Sigmoid colon (tissue), 7 donors: ENCODE measurements around the gene GIGYF2. TPM values are rescaled to one million over a fixed set of nuclear protein-coding genes. Genes with fewer than 3 reads are reported as not detected.

Experiments used
- DNase-seq: peaks from one replicate; pipeline ENCODE4 v3.0.0-alpha.2; 2019
- H3K27ac ChIP-seq, 4 donors: fragments of 200-600 bp; sonication (generic); one replicate each; pipeline ENCODE4 v1.5.1; 2016 to 2019; ENCODE audit warnings: mild to moderate bottlenecking in 1 of 4
- H3K27me3 ChIP-seq, 3 donors: fragments of 200-600 bp; sonication (generic); one replicate each; pipeline ENCODE4 v1.5.1; 2019; ENCODE audit warnings: mild to moderate bottlenecking in 1 of 3
- H3K36me3 ChIP-seq, 4 donors: fragments of 200-600 bp; sonication (generic); one replicate each; pipeline ENCODE4 v1.5.1; 2016 to 2019
- H3K4me1 ChIP-seq, 4 donors: fragments of 200-600 bp; sonication (generic); one replicate each; pipeline ENCODE4 v1.5.1; 2017 to 2019
- H3K4me3 ChIP-seq, 4 donors: fragments of 200-600 bp; sonication (generic); one replicate each; pipeline ENCODE4 v1.5.1; 2017 to 2019; ENCODE audit warnings: mild to moderate bottlenecking in 2 of 4, moderate library complexity in 1 of 4
- H3K9me3 ChIP-seq, 4 donors: fragments of 200-600 bp in 3 of 4; sonication (generic) in 3 of 4; one replicate each; pipeline versions ENCODE4 v1.5.1 to v1.6.1; 2013 to 2019
- CTCF ChIP-seq, 4 experiments: fragments of 450-650 bp in 3 of 4; fragments of 200-600 bp in 1 of 4; IDR thresholded peaks; one replicate each; pipeline ENCODE4 v1.5.1; 2016 to 2019; ENCODE audit warnings: antibody characterized with exemption in 4 of 4, mild to moderate bottlenecking in 3 of 4, moderate library complexity in 2 of 4
- EP300 ChIP-seq, 4 donors: sonication (generic); formaldehyde crosslinking; IDR thresholded peaks; one replicate each; pipeline ENCODE4 v1.6.1; 2017; ENCODE audit warnings: antibody characterized with exemption in 4 of 4
- POLR2A ChIP-seq, 2 donors: fragments of 450-650 bp; IDR thresholded peaks; one replicate each; pipeline ENCODE4 v1.6.1; 2016; ENCODE audit warnings: antibody characterized with exemption in 2 of 2, mild to moderate bottlenecking in 2 of 2, moderate library complexity in 2 of 2
- POLR2AphosphoS5 ChIP-seq, 4 donors: sonication (generic); formaldehyde crosslinking; IDR thresholded peaks; one replicate each; pipeline ENCODE4 v1.6.1; 2017; ENCODE audit warnings: antibody characterized with exemption in 4 of 4
- WGBS, 2 donors: extraction: QIAGEN DNeasy Blood & Tissue Kit; methylation state at CpG; one replicate each; pipeline ENCODE4 v1.1.7; 2013; 5-methylcytosine and 5-hydroxymethylcytosine counted together
- intact Hi-C: fragments of 100-400 bp; cut with DNase I; formaldehyde crosslinking; loops from one replicate; pipeline ENCODE4 v1.15.1; 2023
- polyA plus RNA-seq, 3 donors: library from polyadenylated mRNA; stranded (reverse); fragments of 200-250 nt; gene quantifications; one replicate each; pipeline ENCODE4 v1.2.3, GENCODE V29; 2013
- total RNA-seq, 4 donors: library from RNA; depleted of rRNA; stranded (reverse); fragments of >200 nt; gene quantifications; one replicate each; pipeline ENCODE4 v1.1.0, GENCODE V29; 2016
- donor health status: healthy with polysubstance abuse.
- donor health status: Bipolar disorder and iron deficiency.
- donor health status: healthy.

The GIGYF2 gene
- total and polyA plus RNA-seq, 7 donors, result 10.2 to 90.0 (median 62.9) TPM

GRCh38 chr2:232655392-232655791 is 41.7 kb upstream of the GIGYF2 start:
- H3K27me3 ChIP-seq, result no peaks in the 10 kb centered on the region
- H3K4me1 ChIP-seq, result no peaks in the 10 kb centered on the region
- no peak for DNase-seq
- no peak overlapping the region for H3K4me3 ChIP-seq
- H3K27ac ChIP-seq, result no peak overlapping the region
- TF ChIP-seq EP300 (IDR thresholded peaks at IDR 0.05), result no peak
- TF ChIP-seq CTCF (IDR thresholded peaks at IDR 0.05), result no peak
- no peak for TF ChIP-seq POLR2AphosphoS5 (IDR thresholded peaks at IDR 0.05)
- no peak for TF ChIP-seq POLR2A (IDR thresholded peaks at IDR 0.05)
- H3K36me3 ChIP-seq, result no peaks in the 10 kb centered on the region
- H3K9me3 ChIP-seq, result no peaks in the 10 kb centered on the region
- WGBS, 2 donors, result 73 to 81% methylated on average over 6 of the region's 6 CpGs
- intact Hi-C loops, result no loop called here

GRCh38 chr2:232658217-232658785 is 38.8 kb upstream of the GIGYF2 start:
- intact Hi-C loops, result no loop called here
- H3K27ac ChIP-seq, result no peak overlapping the region
- WGBS, 2 donors, result 52 to 58% methylated on average over 7 of the region's 7 CpGs

GRCh38 chr2:232659359-232659758 is 37.8 kb upstream of the GIGYF2 start:
- intact Hi-C loops, result no loop called here
- Histone ChIP-seq H3K36me3 (no peaks in the 10 kb centered on the region), H3K4me1 (no peaks in the 10 kb centered on the region), H3K4me3 (no peak overlapping the region), H3K27me3 (no peaks in the 10 kb centered on the region), H3K27ac (no peak overlapping the region), H3K9me3 (no peaks in the 10 kb centered on the region)
- DNase-seq, result no peak
- 81 to 83% methylated on average over 2 of the region's 2 CpGs for WGBS, 2 donors
- TF ChIP-seq CTCF (IDR thresholded peaks at IDR 0.05) (no peak), POLR2AphosphoS5 (IDR thresholded peaks at IDR 0.05) (no peak), EP300 (IDR thresholded peaks at IDR 0.05) (no peak), POLR2A (IDR thresholded peaks at IDR 0.05) (no peak)

More at GRCh38 chr2:232658217-232658785, 38.8 kb upstream of the GIGYF2 start:
- no peaks in the 10 kb centered on the region for H3K27me3 ChIP-seq
- no peaks in the 10 kb centered on the region for H3K4me1 ChIP-seq
- no peak overlapping the region for H3K4me3 ChIP-seq
- no peaks in the 10 kb centered on the region for H3K9me3 ChIP-seq
- DNase-seq, result no peak
- TF ChIP-seq CTCF (IDR thresholded peaks at IDR 0.05) (no peak), EP300 (IDR thresholded peaks at IDR 0.05) (no peak), POLR2AphosphoS5 (IDR thresholded peaks at IDR 0.05) (no peak), POLR2A (IDR thresholded peaks at IDR 0.05) (no peak)
- H3K36me3 ChIP-seq, result no peaks in the 10 kb centered on the region

GRCh38 chr2:232662486-232663260 is 34.5 kb upstream of the GIGYF2 start:
- WGBS, 2 donors, result 95% methylated on average over 16 of the region's 16 CpGs
- Histone ChIP-seq H3K27me3 (no peaks in the 10 kb centered on the region), H3K36me3 (no peaks in the 10 kb centered on the region), H3K27ac (no peak overlapping the region), H3K4me3 (no peak overlapping the region), H3K9me3 (no peaks in the 10 kb centered on the region), H3K4me1 (no peaks in the 10 kb centered on the region)
- no peak for TF ChIP-seq POLR2AphosphoS5 (IDR thresholded peaks at IDR 0.05)
- DNase-seq, result no peak
- intact Hi-C loops, result no loop called here

- DNase-seq, result no peak
- H3K36me3 ChIP-seq, result no peaks in the 10 kb centered on the region
- H3K27ac ChIP-seq, result no peak overlapping the region
- H3K27me3 ChIP-seq, result no peaks in the 10 kb centered on the region
- no peak for TF ChIP-seq EP300 (IDR thresholded peaks at IDR 0.05)
- no peak for TF ChIP-seq POLR2AphosphoS5 (IDR thresholded peaks at IDR 0.05)
- no peak for TF ChIP-seq POLR2A (IDR thresholded peaks at IDR 0.05)
- no peak for TF ChIP-seq CTCF (IDR thresholded peaks at IDR 0.05)
- no peaks in the 10 kb centered on the region for H3K4me1 ChIP-seq
- 75 to 87% methylated on average over 7 of the region's 7 CpGs for WGBS, 2 donors
- no peaks in the 10 kb centered on the region for H3K9me3 ChIP-seq
- H3K4me3 ChIP-seq, result no peak overlapping the region
- intact Hi-C loops, result no loop called here
These were observed 30.9 kb upstream of the GIGYF2 start for GRCh38 chr2:232666051-232666805.
